ENCODE measurements around the gene TMED6.
"Not testable (repeated sequence)": the region's sequence is repeated elsewhere in the genome, so short reads cannot be mapped to it uniquely, and the experiment has no call there.

Gene TMED6

GRCh38 chr16:69296771-69297170 is 54.8 kb downstream of the TMED6 start:
- DNase-seq = not testable (repeated sequence)

- no peak for DNase-seq
Measured at GRCh38 chr16:69294051-69294450, 57.5 kb downstream of the TMED6 start.

GRCh38 chr16:69293401-69293800 is 58.2 kb downstream of the TMED6 start:
- no peak for DNase-seq
